ENCODE data around the gene GALNT14. TPM values are rescaled to one million over a fixed set of nuclear protein-coding genes. Genes with fewer than 3 reads are reported as not detected.

Gene GALNT14
- total and polyA plus RNA-seq, 2 of the 13 experiments (the other 11 are each of a cell fraction or from before 2014, with no cell fraction given) = not detected

DNA sequence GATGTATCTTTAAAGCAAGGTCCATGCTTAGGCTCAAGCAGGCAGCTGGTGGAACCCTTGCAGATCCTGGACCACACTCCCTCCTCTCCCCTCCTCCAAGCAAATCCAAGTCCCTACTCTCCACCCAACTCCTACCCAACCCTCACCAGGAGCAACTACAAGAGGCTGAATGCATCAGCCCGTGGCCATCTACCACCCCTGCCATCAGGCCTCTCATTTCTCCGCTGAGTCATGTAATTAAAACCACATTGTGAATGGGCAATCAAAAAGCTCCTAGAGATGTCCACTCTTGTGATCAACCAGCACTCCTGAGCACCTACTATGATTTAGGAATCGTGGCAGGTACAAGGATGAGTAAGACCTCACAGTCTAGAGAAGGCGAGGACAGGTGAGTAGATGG is 188.8 kb downstream of the GALNT14 start:
- no peak for ATAC-seq
- Histone ChIP-seq H3K4me2 (ENCODE audit: low read depth, low read length) (no peak overlapping the region), H3K9ac (ENCODE audit: insufficient read depth, low read depth, low read length) (no peak overlapping the region), H4K20me1 (ENCODE audit: insufficient read depth, low read length) (no peaks in the 10 kb centered on the region; the same call in 1 of the 2 replicates), H3K79me2 (ENCODE audit: insufficient read depth, low read length) (no peaks in the 10 kb centered on the region), H2AFZ (ENCODE audit: low read length) (no peak overlapping the region), H3K4me1 (ENCODE audit: insufficient read depth, low read length) (no peaks in the 10 kb centered on the region), H3K9me3 (ENCODE audit: low read length) (no peaks in the 10 kb centered on the region), H3K4me3 (replicated peaks in 1 of 3; ENCODE audit: insufficient read depth in 1 of 3, low read depth in 2 of 3, low read length in 3 of 3) (no peak overlapping the region), H3K27me3 (ENCODE audit: control insufficient read depth in 1 of 2, insufficient read depth in 2 of 2, low read length in 2 of 2) (peaks cover 0 to 4% of the 10 kb centered on the region in 2 experiments; a peak in 2 of 5 replicates), H3K36me3 (replicated peaks in 1 of 2; ENCODE audit: control insufficient read depth in 1 of 2, insufficient read depth in 2 of 2, low read length in 2 of 2) (no peaks in the 10 kb centered on the region), H3K27ac (ENCODE audit: extremely low read length, insufficient read depth, low read length) (no peak overlapping the region)
- CTCF ChIA-PET (ENCODE audit: low intra/inter-chr PET ratio, low total read pairs) = no interaction called here
- intact Hi-C loops (cut with micrococcal nuclease; ENCODE audit: unreplicated experiment) = no loop called here
- in situ Hi-C loops (cut with HindIII; ENCODE audit: extremely low pct_ligation_motif_present, low pct_unique_long_range_greater_than_20kb) = no loop called here
- no TSS peak for BruUV-seq (replicated peaks)
- POLR2A ChIA-PET = no interaction called here
- WGBS (ENCODE audit: low lambda C conversion rate) = 12% methylated on average over 4 of the region's 4 CpGs
- TF ChIP-seq GATAD2A (CRISPR knock-in tag; IDR thresholded peaks at IDR 0.05) (no peak), ZFP1 (CRISPR knock-in tag; IDR thresholded peaks at IDR 0.05) (no peak), HNRNPUL1 (IDR thresholded peaks at IDR 0.05; ENCODE audit: low read depth, low read length) (no peak), RBAK (CRISPR knock-in tag; IDR thresholded peaks at IDR 0.05) (no peak), JUN (CRISPR knock-in tag; IDR thresholded peaks at IDR 0.05) (no peak), KLF13 (CRISPR knock-in tag; IDR thresholded peaks at IDR 0.05) (no peak), SNRNP70 (IDR thresholded peaks at IDR 0.05; ENCODE audit: low read depth, low read length) (no peak), ZBTB3 (CRISPR knock-in tag; IDR thresholded peaks at IDR 0.05; ENCODE audit: borderline replicate concordance, low read depth) (no peak), ZNF232 (CRISPR knock-in tag; IDR thresholded peaks at IDR 0.05; ENCODE audit: borderline replicate concordance) (no peak), GABPA (IDR thresholded peaks at IDR 0.05; ENCODE audit: low read depth, low read length) (no peak), GABPA (CRISPR knock-in tag; IDR thresholded peaks at IDR 0.05; ENCODE audit: low read depth) (no peak), IKZF1 (IDR thresholded peaks at IDR 0.05) (no peak)
- TF ChIP-seq, protein P1, sequence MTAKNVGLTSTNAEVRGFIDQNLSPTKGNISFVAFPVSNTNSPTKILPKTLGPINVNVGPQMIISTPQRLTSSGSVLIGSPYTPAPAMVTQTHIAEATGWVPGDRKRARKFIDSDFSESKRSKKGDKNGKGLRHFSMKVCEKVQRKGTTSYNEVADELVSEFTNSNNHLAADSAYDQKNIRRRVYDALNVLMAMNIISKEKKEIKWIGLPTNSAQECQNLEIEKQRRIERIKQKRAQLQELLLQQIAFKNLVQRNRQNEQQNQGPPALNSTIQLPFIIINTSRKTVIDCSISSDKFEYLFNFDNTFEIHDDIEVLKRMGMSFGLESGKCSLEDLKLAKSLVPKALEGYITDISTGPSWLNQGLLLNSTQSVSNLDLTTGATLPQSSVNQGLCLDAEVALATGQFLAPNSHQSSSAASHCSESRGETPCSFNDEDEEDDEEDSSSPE (CRISPR knock-in tag; IDR thresholded peaks at IDR 0.05) = no peak
- TF ChIP-seq, protein P2, sequence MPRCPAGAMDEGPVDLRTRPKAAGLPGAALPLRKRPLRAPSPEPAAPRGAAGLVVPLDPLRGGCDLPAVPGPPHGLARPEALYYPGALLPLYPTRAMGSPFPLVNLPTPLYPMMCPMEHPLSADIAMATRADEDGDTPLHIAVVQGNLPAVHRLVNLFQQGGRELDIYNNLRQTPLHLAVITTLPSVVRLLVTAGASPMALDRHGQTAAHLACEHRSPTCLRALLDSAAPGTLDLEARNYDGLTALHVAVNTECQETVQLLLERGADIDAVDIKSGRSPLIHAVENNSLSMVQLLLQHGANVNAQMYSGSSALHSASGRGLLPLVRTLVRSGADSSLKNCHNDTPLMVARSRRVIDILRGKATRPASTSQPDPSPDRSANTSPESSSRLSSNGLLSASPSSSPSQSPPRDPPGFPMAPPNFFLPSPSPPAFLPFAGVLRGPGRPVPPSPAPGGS (CRISPR knock-in tag; IDR thresholded peaks at IDR 0.05) = no peak
- TF ChIP-seq, protein P3, sequence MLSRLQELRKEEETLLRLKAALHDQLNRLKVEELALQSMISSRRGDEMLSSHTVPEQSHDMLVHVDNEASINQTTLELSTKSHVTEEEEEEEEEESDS (CRISPR knock-in tag; IDR thresholded peaks at IDR 0.05; ENCODE audit: borderline replicate concordance) = no peak
- TF ChIP-seq, protein P4, sequence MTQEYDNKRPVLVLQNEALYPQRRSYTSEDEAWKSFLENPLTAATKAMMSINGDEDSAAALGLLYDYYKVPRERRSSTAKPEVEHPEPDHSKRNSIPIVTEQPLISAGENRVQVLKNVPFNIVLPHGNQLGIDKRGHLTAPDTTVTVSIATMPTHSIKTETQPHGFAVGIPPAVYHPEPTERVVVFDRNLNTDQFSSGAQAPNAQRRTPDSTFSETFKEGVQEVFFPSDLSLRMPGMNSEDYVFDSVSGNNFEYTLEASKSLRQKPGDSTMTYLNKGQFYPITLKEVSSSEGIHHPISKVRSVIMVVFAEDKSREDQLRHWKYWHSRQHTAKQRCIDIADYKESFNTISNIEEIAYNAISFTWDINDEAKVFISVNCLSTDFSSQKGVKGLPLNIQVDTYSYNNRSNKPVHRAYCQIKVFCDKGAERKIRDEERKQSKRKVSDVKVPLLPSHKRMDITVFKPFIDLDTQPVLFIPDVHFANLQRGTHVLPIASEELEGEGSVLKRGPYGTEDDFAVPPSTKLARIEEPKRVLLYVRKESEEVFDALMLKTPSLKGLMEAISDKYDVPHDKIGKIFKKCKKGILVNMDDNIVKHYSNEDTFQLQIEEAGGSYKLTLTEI (CRISPR knock-in tag; conservative IDR thresholded peaks at IDR 0.05) = no peak
- no peak for FAIRE-seq
- DNase-seq (ENCODE audit: low spot score) = no peak
